ENCODE results near the gene ZC3H12D.

DNA sequence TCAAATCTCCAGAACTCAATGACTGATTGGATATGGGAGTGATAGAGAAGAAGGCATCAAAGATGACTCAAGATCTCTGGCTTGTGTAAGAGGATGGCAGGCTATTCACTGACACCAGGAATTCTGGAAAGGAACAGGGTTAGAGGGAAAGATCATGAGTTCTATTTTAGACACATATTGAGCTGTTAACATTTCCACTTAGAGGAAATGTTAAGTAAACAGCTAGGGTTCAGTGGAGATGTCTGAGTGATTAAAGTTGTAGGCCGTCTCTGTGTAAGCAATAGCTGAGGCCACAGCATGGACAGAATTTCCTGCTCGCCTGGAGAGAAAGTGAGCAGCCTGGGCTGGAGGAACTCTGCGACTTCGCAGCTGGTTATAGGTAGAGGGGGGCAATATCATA lies 21.0 kb downstream of the ZC3H12D start:
- TF ChIP-seq, protein P1, sequence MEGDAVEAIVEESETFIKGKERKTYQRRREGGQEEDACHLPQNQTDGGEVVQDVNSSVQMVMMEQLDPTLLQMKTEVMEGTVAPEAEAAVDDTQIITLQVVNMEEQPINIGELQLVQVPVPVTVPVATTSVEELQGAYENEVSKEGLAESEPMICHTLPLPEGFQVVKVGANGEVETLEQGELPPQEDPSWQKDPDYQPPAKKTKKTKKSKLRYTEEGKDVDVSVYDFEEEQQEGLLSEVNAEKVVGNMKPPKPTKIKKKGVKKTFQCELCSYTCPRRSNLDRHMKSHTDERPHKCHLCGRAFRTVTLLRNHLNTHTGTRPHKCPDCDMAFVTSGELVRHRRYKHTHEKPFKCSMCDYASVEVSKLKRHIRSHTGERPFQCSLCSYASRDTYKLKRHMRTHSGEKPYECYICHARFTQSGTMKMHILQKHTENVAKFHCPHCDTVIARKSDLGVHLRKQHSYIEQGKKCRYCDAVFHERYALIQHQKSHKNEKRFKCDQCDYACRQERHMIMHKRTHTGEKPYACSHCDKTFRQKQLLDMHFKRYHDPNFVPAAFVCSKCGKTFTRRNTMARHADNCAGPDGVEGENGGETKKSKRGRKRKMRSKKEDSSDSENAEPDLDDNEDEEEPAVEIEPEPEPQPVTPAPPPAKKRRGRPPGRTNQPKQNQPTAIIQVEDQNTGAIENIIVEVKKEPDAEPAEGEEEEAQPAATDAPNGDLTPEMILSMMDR (conservative IDR thresholded peaks at IDR 0.05) = no peak
- TF ChIP-seq ZFX (IDR thresholded peaks at IDR 0.05) = no peak

All from C4-2B (cell line).